GM12878 (cell line): Measurements from ENCODE around the gene FSTL1.

ENCODE experiments used
- CHD1 ChIP-seq: IDR thresholded peaks from 2 replicates; pipeline ENCODE4 v1.6.1; 2012; ENCODE audit warnings: low read depth, low read length, improper control_type of control experiment
- ESRRA ChIP-seq: IDR thresholded peaks from 2 replicates; pipeline ENCODE4 v1.6.1; 2012; ENCODE audit warnings: mild to moderate bottlenecking, low read length, improper control_type of control experiment
- FOXM1 ChIP-seq: IDR thresholded peaks from 2 replicates; pipeline ENCODE4 v1.6.1; 2012; ENCODE audit warnings: low read depth, mild to moderate bottlenecking, inconsistent platforms, low read length, moderate library complexity
- PBX3 ChIP-seq: IDR thresholded peaks from 2 replicates; pipeline ENCODE4 v1.6.1; 2011; ENCODE audit warnings: mild to moderate bottlenecking, low read depth, low read length, moderate library complexity; ENCODE audit not compliant: insufficient replicate concordance
- POLR2A ChIP-seq: IDR thresholded peaks from 2 replicates; pipeline ENCODE4 v1.6.1; 2011; ENCODE audit warnings: low read depth, mild to moderate bottlenecking, low read length

DNA sequence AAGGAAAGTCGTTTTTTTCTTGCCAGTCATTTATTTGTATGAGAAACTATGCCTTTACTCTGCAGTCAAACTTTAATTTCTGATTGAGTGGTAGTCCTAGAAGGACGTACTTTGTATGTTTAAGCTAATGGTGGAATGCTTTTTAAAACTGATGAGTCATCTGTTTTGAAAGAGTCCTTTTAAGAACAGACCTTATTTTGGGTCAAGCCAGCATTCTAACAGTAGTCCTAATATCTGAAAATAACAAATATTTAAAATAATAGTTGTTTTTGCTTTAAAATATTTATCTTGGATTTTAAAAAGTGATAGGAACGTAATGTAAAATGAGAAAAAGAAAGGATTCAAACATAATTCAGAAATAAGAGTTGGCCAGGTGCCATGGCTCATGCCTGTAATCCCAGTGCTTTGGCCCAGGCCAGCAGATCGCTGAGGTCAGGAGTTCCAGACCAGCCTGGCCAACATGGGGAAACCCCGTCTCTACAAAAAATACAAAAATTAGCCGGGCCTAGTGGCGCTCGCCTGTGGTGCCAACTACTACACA, 100.3 kb downstream of the FSTL1 start:
- TF ChIP-seq ESRRA (no peak), POLR2A (no peak), CHD1 (no peak), FOXM1 (no peak), PBX3 (no peak)
